ENCODE measurements around the gene NMT1.

DNA sequence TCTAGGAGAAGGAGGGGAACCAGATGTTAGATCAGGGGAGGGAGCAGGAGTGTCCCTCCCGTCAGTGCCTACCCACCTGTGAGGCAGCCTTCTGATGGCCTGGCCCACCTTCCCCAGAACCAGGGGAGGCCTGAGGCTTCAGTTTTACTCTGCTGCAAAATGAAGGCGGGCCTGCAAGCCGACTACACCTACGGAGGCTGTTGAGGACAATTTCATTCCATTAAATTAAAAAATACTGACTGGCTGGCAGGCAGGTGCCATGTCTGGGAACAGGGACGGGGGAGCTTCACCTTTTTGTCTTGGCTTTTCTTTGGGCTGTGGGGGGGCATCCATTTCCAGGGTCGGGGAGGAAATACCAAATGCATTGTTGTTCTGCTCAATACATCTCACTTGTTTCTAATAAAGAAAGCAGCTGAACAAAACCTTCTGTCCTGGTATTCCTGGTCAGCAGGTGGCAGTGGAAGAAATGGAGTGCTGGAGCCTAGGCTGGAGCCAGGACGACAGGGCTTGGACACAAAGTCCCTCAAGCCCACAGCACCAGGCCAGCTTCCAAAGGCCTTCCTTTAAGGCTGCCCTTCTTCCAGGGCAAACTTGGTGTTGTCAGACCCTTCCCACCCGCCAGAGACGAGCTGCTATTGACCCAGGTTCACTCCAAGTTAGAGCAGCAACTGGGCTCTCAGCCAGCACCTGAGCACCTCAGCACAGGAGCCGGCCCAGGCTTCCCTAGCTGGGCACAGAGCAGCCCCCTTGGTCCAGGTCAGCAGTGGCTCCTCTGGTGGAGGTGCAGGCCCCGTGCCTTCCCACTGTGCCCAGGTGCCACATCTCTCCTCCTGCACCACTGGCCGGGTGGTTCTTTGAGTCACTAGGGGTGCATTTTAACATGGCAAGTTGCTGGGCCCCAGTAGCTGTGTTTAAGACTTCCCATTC lies 47.7 kb downstream of the NMT1 start:
- TF ChIP-seq, protein P1, sequence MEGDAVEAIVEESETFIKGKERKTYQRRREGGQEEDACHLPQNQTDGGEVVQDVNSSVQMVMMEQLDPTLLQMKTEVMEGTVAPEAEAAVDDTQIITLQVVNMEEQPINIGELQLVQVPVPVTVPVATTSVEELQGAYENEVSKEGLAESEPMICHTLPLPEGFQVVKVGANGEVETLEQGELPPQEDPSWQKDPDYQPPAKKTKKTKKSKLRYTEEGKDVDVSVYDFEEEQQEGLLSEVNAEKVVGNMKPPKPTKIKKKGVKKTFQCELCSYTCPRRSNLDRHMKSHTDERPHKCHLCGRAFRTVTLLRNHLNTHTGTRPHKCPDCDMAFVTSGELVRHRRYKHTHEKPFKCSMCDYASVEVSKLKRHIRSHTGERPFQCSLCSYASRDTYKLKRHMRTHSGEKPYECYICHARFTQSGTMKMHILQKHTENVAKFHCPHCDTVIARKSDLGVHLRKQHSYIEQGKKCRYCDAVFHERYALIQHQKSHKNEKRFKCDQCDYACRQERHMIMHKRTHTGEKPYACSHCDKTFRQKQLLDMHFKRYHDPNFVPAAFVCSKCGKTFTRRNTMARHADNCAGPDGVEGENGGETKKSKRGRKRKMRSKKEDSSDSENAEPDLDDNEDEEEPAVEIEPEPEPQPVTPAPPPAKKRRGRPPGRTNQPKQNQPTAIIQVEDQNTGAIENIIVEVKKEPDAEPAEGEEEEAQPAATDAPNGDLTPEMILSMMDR (conservative IDR thresholded peaks at IDR 0.05), result no peak; the same call in 1 of the 2 replicates
- TF ChIP-seq EZH2 (IDR thresholded peaks at IDR 0.05; ENCODE audit: low read depth), result no peak
